HepG2 (cell line): ENCODE results near the gene EHBP1. TPM values are rescaled to one million over a fixed set of nuclear protein-coding genes. Genes with fewer than 3 reads are reported as not detected.

Experiments
- ATF6 ChIP-seq: sonication (generic); formaldehyde crosslinking; conservative IDR thresholded peaks from 2 replicates; pipeline ENCODE4 v1.4.0; 2020; ENCODE audit warnings: missing genetic modification reagents
- DMTF1 ChIP-seq: sonication (generic); formaldehyde crosslinking; IDR thresholded peaks from 2 replicates; pipeline ENCODE4 v1.4.0; 2020; ENCODE audit warnings: mild to moderate bottlenecking, missing genetic modification reagents
- E2F5 ChIP-seq: sonication (generic); formaldehyde crosslinking; conservative IDR thresholded peaks from 2 replicates; pipeline ENCODE4 v1.4.0; 2020; ENCODE audit warnings: missing genetic modification reagents
- HMG20A ChIP-seq: IDR thresholded peaks from 2 replicates; pipeline ENCODE4 v1.6.1; 2016; ENCODE audit warnings: borderline replicate concordance
- SP140L ChIP-seq: sonication (generic); formaldehyde crosslinking; IDR thresholded peaks from 2 replicates; pipeline ENCODE4 v1.4.0; 2020; ENCODE audit warnings: missing genetic modification reagents, borderline replicate concordance
- SRSF4 ChIP-seq: fragments of 200-400 bp; formaldehyde crosslinking; IDR thresholded peaks from one replicate; pipeline ENCODE4 v1.6.1; 2018; ENCODE audit warnings: mild to moderate bottlenecking, low read depth, low read length, moderate library complexity; ENCODE audit not compliant: poor library complexity, severe bottlenecking
- ZGPAT ChIP-seq: IDR thresholded peaks from 2 replicates; pipeline ENCODE4 v1.6.1; 2016; ENCODE audit warnings: mild to moderate bottlenecking
- ZNF256 ChIP-seq: sonication (generic); formaldehyde crosslinking; conservative IDR thresholded peaks from 2 replicates; pipeline ENCODE4 v1.4.0; 2020; ENCODE audit warnings: missing genetic modification reagents
- ZNF281 ChIP-seq: sonication (generic); formaldehyde crosslinking; IDR thresholded peaks from 2 replicates; pipeline ENCODE4 v1.4.0; 2020; ENCODE audit warnings: missing genetic modification reagents, borderline replicate concordance
- ZNF510 ChIP-seq: sonication (generic); formaldehyde crosslinking; IDR thresholded peaks from 2 replicates; pipeline ENCODE4 v1.4.0; 2020; ENCODE audit warnings: low read depth, mild to moderate bottlenecking, missing genetic modification reagents
- ZNF674 ChIP-seq: sonication (generic); formaldehyde crosslinking; IDR thresholded peaks from 2 replicates; pipeline ENCODE4 v1.5.0; 2020; ENCODE audit warnings: low read depth, mild to moderate bottlenecking, missing genetic modification reagents
- ZNF772 ChIP-seq: sonication (generic); formaldehyde crosslinking; IDR thresholded peaks from 2 replicates; pipeline ENCODE4 v1.5.0; 2020; ENCODE audit warnings: mild to moderate bottlenecking, missing genetic modification reagents
- ZNF775 ChIP-seq: sonication (generic); formaldehyde crosslinking; IDR thresholded peaks from 2 replicates; pipeline ENCODE4 v1.4.0; 2020; ENCODE audit warnings: missing genetic modification reagents, mild to moderate bottlenecking, moderate library complexity, borderline replicate concordance
- ZXDC ChIP-seq: sonication (generic); formaldehyde crosslinking; IDR thresholded peaks from 2 replicates; pipeline ENCODE4 v1.5.0; 2020; ENCODE audit warnings: mild to moderate bottlenecking, missing genetic modification reagents
- polyA plus RNA-seq, 8 experiments: library from polyadenylated mRNA; depleted of rRNA in 3 of 8; stranded (reverse) in 7 of 8; unstranded in 1 of 8; fragments of >200 nt; fragmentation: Illumina TruSeq in 4 of 8; extraction: Trizol in 4 of 8; gene quantifications; 2 replicates each; pipeline versions ENCODE4 v1.2.1 to v1.2.3, GENCODE V29; 2011 to 2016; ENCODE audit warnings: low read depth in 4 of 8, missing spikeins in 1 of 8, mixed read lengths in 1 of 8; ENCODE audit not compliant: insufficient read depth in 1 of 8
- total RNA-seq, 5 experiments: library from RNA; depleted of rRNA; stranded (reverse); fragments of >200 nt; fragmentation: Illumina TruSeq; extraction: Trizol; gene quantifications; 2 replicates each; pipeline ENCODE4 v1.2.3, GENCODE V29; 2016; ENCODE audit warnings: low read depth in 1 of 5

The EHBP1 gene
- total and polyA plus RNA-seq, 2 of the 13 experiments (the other 11 are each of a cell fraction or from before 2014, with no cell fraction given) = 93.5 to 146 TPM

- TF ChIP-seq ZXDC (CRISPR knock-in tag) (no peak), ZGPAT (CRISPR knock-in tag) (peak; percentile 35; the same call in 1 of the 2 replicates), SRSF4 (no peak), HMG20A (CRISPR knock-in tag) (0 out of 2 replicates have a peak, but pooled peaks have one; percentile 26), ZNF772 (CRISPR knock-in tag) (no peak), E2F5 (no peak), ZNF775 (no peak), ZNF256 (CRISPR knock-in tag) (no peak), ZNF510 (CRISPR knock-in tag) (no peak), ZNF281 (CRISPR knock-in tag) (no peak), ZNF674 (CRISPR knock-in tag) (no peak), ATF6 (no peak), DMTF1 (no peak), SP140L (CRISPR knock-in tag) (no peak)
Observed at GRCh38 chr2:62711832-62712494, 6.5 kb downstream of the EHBP1 start (continued).
